ENCODE measurements around the gene SZRD1.

DNA sequence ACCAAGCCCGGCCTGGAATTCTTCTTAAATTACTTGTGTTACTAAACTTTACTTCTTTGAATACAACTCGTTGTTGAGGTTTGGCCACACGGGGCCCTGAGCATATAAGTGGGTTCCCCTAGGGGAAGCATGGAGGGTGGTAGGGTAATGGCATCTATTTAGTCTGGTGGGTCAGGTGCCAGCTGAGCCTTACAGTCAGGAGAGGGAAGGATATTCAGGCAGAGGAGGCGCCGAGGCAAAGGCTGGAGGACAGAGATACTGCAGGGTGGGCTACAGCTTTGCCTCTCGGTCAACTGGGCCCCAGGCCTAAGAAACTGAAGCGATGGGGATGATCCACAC, 73.1 kb downstream of the SZRD1 start:
- TF ChIP-seq, protein P1, sequence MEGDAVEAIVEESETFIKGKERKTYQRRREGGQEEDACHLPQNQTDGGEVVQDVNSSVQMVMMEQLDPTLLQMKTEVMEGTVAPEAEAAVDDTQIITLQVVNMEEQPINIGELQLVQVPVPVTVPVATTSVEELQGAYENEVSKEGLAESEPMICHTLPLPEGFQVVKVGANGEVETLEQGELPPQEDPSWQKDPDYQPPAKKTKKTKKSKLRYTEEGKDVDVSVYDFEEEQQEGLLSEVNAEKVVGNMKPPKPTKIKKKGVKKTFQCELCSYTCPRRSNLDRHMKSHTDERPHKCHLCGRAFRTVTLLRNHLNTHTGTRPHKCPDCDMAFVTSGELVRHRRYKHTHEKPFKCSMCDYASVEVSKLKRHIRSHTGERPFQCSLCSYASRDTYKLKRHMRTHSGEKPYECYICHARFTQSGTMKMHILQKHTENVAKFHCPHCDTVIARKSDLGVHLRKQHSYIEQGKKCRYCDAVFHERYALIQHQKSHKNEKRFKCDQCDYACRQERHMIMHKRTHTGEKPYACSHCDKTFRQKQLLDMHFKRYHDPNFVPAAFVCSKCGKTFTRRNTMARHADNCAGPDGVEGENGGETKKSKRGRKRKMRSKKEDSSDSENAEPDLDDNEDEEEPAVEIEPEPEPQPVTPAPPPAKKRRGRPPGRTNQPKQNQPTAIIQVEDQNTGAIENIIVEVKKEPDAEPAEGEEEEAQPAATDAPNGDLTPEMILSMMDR (IDR thresholded peaks at IDR 0.05), result no peak
- no peak for TF ChIP-seq POLR2AphosphoS5 (IDR thresholded peaks at IDR 0.05)

Measured in gastroesophageal sphincter (tissue), 3 donors.